GM18517 (cell line): ENCODE data around the gene SPDYE6.
"Not testable (repeated sequence)": the region's sequence is repeated elsewhere in the genome, so short reads cannot be mapped to it uniquely, and the experiment has no call there.

ENCODE experiments used
- ATAC-seq: cut with Tn5 transposase; IDR thresholded peaks from one replicate; pipeline ENCODE4 v1.9.1; 2021; ENCODE audit warnings: mild to moderate bottlenecking, moderate library complexity; ENCODE audit not compliant: unreplicated experiment

SPDYE6 gene

DNA sequence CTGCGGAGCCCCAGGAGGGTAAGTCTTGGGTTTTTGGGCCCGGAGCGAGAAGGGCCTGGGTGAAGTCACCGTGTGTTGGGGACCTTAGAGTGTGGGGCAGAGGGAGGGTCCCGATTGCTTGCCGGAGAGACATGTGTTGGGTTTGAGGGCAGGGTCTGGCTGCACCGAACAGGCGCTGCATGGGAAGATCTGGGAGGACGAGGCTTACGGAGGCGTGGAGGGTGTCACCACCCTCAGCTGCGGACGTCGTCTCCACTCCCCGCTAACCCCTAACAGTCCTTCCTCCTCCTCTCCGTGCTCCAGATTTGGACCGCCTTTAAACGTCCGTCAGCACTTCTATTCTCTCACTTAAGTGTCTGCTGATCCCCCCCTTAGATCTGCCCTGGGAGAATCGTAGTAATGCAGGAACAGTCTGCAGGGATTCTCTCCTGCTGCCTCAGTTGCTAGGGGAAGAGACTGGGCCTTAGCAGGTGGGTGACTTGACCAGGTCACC is 8.2 kb upstream of the SPDYE6 start:
- not testable (repeated sequence) for ATAC-seq

- peak; percentile 99 for ATAC-seq
Measured at GRCh38 chr7:102363549-102364393, 7.5 kb upstream of the SPDYE6 start.

- ATAC-seq, result not testable (repeated sequence)
Measured at GRCh38 chr7:102346983-102347382, 9.3 kb downstream of the SPDYE6 start.

- ATAC-seq, result not testable (repeated sequence)
Measured at GRCh38 chr7:102340599-102341368, 15.5 kb downstream of the SPDYE6 start.

GRCh38 chr7:102337420-102337819 is 18.8 kb downstream of the SPDYE6 start:
- not testable (repeated sequence) for ATAC-seq

- ATAC-seq, result not testable (repeated sequence)
Measured at GRCh38 chr7:102337002-102337401, 19.2 kb downstream of the SPDYE6 start.

DNA sequence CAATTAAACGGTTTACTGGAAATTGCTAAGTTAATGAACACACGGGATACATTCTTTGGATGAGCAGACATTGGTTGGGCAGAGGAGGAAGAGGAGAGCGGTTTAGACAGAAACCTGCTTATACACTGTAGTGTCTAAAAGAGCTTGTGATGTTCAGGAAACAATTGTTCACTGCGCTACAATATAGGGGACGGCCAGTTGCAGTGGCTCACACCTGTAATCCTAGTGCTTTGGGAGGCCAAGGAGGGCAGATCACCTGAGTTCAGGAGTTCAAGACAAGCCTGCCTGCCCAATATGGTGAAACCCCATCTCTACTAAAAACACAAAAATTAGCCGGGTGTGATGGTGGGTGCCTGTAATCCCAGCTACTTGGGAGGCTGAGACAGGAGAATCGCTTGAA is 20.7 kb downstream of the SPDYE6 start:
- not testable (repeated sequence) for ATAC-seq

DNA sequence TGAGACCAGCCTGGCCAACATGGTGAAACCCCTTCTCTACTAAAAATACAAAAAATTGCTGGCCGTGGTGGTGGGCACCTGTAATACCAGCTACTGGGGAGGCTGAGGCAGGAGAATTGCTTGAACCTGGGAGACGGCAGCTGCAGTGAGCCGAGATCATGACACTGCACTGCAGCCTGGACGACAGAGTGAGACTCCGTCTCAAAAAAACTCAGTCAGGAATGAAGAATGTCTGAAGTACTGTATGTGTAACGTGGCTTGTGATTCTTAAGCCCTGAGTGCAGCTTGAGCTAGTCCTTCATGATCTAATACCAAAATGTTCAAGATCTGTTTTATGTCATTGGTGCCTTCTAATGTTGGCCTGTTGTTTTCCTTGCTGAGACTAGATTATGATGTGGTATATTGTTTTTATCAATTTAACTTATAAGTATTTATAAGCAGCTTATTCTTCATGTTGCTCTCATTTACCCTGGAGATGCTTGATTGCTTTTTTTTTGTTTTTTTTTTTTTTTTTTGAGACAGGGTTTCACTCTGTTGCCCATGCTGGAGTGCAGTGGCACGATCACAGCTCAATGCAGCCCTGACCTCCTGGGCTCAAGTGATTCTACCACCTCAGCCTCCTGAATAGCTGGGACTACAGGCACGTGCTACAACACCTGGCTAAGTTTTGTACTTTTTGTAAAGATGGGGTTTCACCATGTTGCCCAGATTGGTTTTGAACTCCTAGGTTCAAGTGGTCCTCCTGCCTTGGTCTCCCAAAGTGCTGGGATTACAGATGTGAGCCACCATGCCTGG is 25.4 kb downstream of the SPDYE6 start:
- ATAC-seq, result not testable (repeated sequence)

GRCh38 chr7:102329366-102329765 is 26.9 kb downstream of the SPDYE6 start:
- ATAC-seq, result not testable (repeated sequence)

GRCh38 chr7:102328863-102329262 is 27.4 kb downstream of the SPDYE6 start:
- not testable (repeated sequence) for ATAC-seq

DNA sequence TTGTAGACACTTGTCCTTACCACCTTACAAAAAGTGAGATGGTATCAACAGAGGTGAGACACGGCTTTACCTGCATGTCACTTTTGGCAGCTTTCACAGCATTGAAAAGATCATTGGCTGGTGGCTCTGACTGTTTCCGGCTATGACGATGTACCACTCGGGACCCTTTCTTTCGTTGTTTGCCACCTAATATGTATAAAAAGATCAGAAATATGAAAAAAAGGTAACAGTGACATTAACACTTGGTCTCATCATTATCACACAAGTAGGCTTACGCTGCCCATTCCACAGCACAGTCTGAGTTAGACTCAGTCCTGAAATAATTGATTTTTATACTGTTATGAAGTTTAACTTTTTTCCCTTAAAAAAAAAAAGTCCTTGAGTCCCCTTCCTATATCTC is 29.1 kb downstream of the SPDYE6 start:
- not testable (repeated sequence) for ATAC-seq

GRCh38 chr7:102326157-102326889 is 29.9 kb downstream of the SPDYE6 start:
- no peak for ATAC-seq

GRCh38 chr7:102325106-102325505 is 31.1 kb downstream of the SPDYE6 start:
- ATAC-seq, result not testable (repeated sequence)

- ATAC-seq, result no peak
Measured at GRCh38 chr7:102323914-102324195, 32.4 kb downstream of the SPDYE6 start.

DNA sequence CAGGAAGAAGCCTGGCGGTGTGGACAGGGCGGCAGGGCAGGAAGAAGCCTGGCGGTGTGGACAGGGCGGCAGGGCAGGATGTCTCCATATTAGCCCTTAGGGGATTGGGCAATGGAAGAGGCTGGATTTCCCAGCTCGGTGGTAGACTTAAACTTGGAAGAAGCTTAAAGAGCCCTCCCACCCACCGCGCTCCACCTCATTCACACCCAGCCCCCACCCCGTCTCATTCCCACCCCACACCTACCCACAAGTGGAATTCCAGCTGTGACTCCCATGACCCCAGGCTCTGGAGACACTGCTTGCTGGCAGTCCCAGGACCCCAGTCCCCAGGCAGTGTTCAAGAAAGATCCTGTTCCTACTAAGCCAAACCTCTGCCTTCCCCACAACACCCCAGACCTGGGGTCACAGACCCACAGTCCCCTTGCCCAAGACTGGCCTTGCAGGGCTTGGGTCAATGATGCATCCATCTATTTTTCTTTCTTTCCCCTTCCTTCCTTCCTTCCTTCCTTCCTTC is 34.0 kb downstream of the SPDYE6 start:
- ATAC-seq, result no peak

DNA sequence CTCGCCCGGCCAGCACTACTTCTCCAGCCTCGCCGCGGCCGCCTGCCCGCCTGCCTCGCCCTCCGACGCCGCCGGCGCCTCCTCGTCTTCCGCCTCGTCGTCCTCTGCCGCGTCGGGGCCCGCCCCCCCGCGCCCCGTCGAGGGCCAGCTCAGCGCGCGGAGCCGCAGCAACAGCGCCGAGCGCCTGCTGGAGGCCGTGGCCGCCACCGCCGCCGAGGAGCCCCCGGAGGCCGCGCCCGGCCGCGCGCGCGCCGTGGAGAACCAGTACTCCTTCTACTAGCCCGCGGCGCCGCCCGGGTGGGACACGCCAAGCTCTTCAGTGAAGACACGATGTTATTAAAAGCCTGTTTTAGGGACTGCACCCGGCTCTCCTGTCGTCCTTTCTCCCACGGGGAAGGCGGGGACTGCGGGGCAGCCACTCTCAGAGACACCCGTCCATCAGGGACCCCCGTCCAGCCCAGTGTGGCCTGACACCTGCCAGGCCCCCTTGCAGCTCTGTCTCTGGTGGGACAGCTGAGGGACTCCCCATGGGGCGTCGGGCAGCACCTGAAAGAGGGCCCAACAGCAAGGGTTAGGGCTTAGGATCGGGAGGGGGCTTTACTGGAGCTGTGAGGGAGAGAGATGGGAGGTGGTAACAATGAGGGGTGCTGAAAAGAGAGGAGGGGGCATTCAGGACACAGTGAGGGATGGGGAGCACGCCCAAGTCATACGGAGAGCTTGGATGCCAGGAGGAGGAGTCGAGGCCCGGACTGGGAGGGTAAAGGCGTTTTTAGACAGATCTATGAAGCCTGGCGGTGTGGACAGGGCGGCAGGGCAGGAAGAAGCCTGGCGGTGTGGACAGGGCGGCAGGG is 34.7 kb downstream of the SPDYE6 start:
- no peak for ATAC-seq

DNA sequence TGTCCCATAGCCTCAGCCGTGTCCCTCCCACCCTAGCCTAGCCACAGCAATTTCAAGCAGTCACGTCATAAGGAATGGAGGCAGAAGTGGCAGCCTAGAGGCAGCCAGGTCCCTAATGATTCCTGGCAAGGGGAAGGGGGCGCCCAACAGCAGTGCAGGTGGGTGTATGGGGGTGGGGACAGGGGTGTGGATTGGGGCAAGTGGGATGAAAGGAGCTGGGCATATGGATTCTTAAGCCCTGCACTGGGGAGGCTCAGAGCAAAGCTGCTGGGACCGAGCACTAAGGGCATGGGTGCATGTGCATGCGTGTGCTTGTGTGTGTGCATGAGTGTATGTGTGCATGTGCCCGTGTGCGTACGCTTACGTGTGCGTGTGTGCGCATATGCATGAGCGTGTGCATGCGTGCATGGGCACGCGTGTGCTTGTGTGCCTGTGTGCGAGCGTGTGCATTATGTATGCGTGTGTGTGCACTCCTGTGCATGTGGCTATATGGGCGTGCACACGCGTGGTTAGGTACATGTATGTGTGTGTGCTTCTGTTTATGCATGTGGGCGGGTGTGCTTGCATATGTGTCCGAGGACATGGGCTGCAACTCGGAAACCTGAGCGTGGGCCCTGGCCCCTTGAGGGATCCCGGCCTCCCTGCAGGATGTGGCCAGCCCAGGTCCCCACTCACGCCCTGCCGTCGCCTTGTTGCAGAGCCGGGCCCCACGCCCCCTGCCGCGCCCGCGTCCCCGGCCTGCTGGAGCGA is 35.5 kb downstream of the SPDYE6 start:
- no peak for ATAC-seq

DNA sequence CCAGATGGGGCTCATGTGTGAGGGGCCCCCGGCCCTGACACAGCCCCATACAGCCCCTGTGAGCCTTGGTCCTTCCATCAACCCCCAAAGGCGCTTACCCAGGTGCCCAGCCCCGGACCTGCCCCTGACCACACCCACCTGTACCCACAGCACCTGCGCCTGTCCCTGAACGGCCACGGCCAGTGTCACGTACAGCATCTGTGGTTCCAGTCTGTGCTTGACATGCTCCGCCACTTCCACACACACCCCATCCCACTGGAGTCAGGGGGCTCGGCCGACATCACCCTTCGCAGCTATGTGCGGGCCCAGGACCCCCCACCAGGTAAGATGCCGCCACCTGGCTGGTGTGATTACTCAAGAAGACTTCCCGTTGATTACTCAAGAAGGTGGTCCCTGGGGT is 36.1 kb downstream of the SPDYE6 start:
- ATAC-seq, result no peak

DNA sequence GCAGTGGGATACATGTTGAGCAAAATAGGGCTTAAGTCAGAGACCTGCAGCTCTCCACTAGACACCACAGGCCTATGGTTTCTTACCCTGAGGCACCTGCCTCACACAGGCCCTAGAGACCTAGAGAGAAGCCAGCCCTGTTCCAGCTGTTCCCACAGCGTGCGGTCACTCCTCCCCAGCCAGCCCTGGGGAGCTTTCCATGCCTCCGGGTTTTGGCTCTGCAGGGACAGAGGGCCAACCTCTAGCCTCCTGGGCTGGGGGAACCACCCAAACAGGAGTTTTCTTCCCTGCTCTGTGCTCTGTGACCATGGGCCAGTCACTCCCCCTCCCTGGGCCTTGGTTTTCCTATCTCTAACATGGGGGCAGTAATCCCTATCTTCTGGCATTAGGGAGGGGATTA is 36.6 kb downstream of the SPDYE6 start:
- no peak for ATAC-seq
